HG03558 (cell line): Measurements from ENCODE around the gene LAMA5.

ENCODE experiments used
- ATAC-seq: cut with Tn5 transposase; IDR thresholded peaks from one replicate; pipeline ENCODE4 v1.9.1; 2021; ENCODE audit warnings: moderate number of reproducible peaks; ENCODE audit not compliant: unreplicated experiment; ENCODE audit errors: extremely low read depth

Gene LAMA5

GRCh38 chr20:62362991-62363919 is 3.9 kb downstream of the LAMA5 start:
- ATAC-seq: no peak

- no peak for ATAC-seq
These were observed 4.5 kb downstream of the LAMA5 start for GRCh38 chr20:62362590-62362940.

GRCh38 chr20:62361799-62362589 is 5.1 kb downstream of the LAMA5 start:
- no peak for ATAC-seq

GRCh38 chr20:62360854-62361798 is 6.0 kb downstream of the LAMA5 start:
- no peak for ATAC-seq

- no peak for ATAC-seq
These were observed 7.5 kb downstream of the LAMA5 start for GRCh38 chr20:62359491-62360121.

GRCh38 chr20:62359043-62359490 is 8.0 kb downstream of the LAMA5 start:
- no peak for ATAC-seq

- no peak for ATAC-seq
These were observed 8.7 kb downstream of the LAMA5 start for GRCh38 chr20:62358171-62359042.

- ATAC-seq: no peak
These were observed 9.4 kb downstream of the LAMA5 start for GRCh38 chr20:62357681-62358080.

- no peak for ATAC-seq
These were observed 9.9 kb downstream of the LAMA5 start for GRCh38 chr20:62357187-62357667.

- ATAC-seq: no peak
These were observed 10.4 kb downstream of the LAMA5 start for GRCh38 chr20:62356589-62357186.

GRCh38 chr20:62355878-62356588 is 11.1 kb downstream of the LAMA5 start:
- no peak for ATAC-seq

- no peak for ATAC-seq
These were observed 11.6 kb downstream of the LAMA5 start for GRCh38 chr20:62355516-62355877.

- no peak for ATAC-seq
These were observed 12.2 kb downstream of the LAMA5 start for GRCh38 chr20:62354811-62355341.

- ATAC-seq: no peak
These were observed 12.9 kb downstream of the LAMA5 start for GRCh38 chr20:62354031-62354808.

- ATAC-seq: no peak
These were observed 13.7 kb downstream of the LAMA5 start for GRCh38 chr20:62353289-62354030.
